CD8-positive, alpha-beta memory T cell (primary cell): ENCODE measurements around the gene SPTY2D1. TPM values are rescaled to one million over a fixed set of nuclear protein-coding genes. Genes with fewer than 3 reads are reported as not detected.

ENCODE experiments used
- CTCF ChIA-PET: fragments of 350-600 bp; sonication (Branson Sonifier 250); formaldehyde crosslinking; loops from one replicate; lab custom pipeline; 2021; ENCODE audit warnings: antibody characterized with exemption; lab: Charles Lee
- POLR2A ChIA-PET: fragments of 350-600 bp; sonication (Branson Sonifier 250); formaldehyde crosslinking; loops from one replicate; lab custom pipeline; 2021; ENCODE audit warnings: antibody characterized with exemption; lab: Charles Lee
- DNase-seq, 5 donors: peaks; one replicate each; pipeline versions ENCODE4 v3.0.0 to v3.0.0-alpha.2; 2020 to 2022; ENCODE audit warnings: mixed read lengths in 1 of 5
- H3K27ac ChIP-seq: one replicate; pipeline ENCODE4 v1.7.0; 2013; ENCODE audit warnings: low read depth, mild to moderate bottlenecking, low read length, moderate library complexity
- H3K27me3 ChIP-seq: 2 replicates; pipeline ENCODE4 v1.7.0; 2013; ENCODE audit warnings: low read length, mild to moderate bottlenecking; ENCODE audit not compliant: insufficient read depth, poor library complexity, severe bottlenecking
- H3K36me3 ChIP-seq: 2 replicates; pipeline ENCODE4 v1.7.0; 2013; ENCODE audit warnings: mild to moderate bottlenecking, low read length, moderate library complexity; ENCODE audit not compliant: insufficient read depth
- H3K4me1 ChIP-seq: 2 replicates; pipeline ENCODE4 v1.7.0; 2013; ENCODE audit warnings: mild to moderate bottlenecking, low read length, moderate library complexity; ENCODE audit not compliant: insufficient read depth
- H3K4me3 ChIP-seq: 2 replicates; pipeline ENCODE4 v1.7.0; 2013; ENCODE audit warnings: mild to moderate bottlenecking, low read length
- H3K9me3 ChIP-seq: 2 replicates; pipeline ENCODE4 v1.7.0; 2013; ENCODE audit warnings: mild to moderate bottlenecking, low read length
- H3K27ac Mint-ChIP-seq, 8 donors: one replicate each; pipeline ENCODE4 v1.8.0; 2020 to 2021; ENCODE audit warnings: mixed read lengths in 8 of 8, mild to moderate bottlenecking in 6 of 8, inconsistent platforms in 3 of 8, moderate library complexity in 3 of 8
- H3K27me3 Mint-ChIP-seq, 2 donors: one replicate each; pipeline ENCODE4 v1.8.0; 2020 to 2021; ENCODE audit warnings: mixed read lengths in 2 of 2, mild to moderate bottlenecking in 1 of 2, moderate library complexity in 1 of 2
- H3K36me3 Mint-ChIP-seq, 3 donors: one replicate each; pipeline ENCODE4 v1.8.0; 2020 to 2021; ENCODE audit warnings: mixed read lengths in 3 of 3, inconsistent platforms in 1 of 3, mild to moderate bottlenecking in 1 of 3
- H3K4me1 Mint-ChIP-seq, 3 donors: one replicate each; pipeline ENCODE4 v1.8.0; 2020 to 2021; ENCODE audit warnings: mixed read lengths in 3 of 3, inconsistent platforms in 1 of 3, mild to moderate bottlenecking in 1 of 3
- H3K4me3 Mint-ChIP-seq, 7 donors: one replicate each; pipeline ENCODE4 v1.8.0; 2020 to 2021; ENCODE audit warnings: mixed read lengths in 7 of 7, mild to moderate bottlenecking in 6 of 7, moderate library complexity in 4 of 7, inconsistent platforms in 2 of 7
- H3K9me3 Mint-ChIP-seq, 5 donors: one replicate each; pipeline ENCODE4 v1.8.0; 2020 to 2022; ENCODE audit warnings: mixed read lengths in 5 of 5, mild to moderate bottlenecking in 3 of 5, moderate library complexity in 2 of 5, inconsistent platforms in 1 of 5
- polyA plus RNA-seq: library from polyadenylated mRNA; unstranded; fragments of 300-500 nt; fragmentation: Illumina TruSeq; gene quantifications from one replicate; pipeline ENCODE4 v1.2.3, GENCODE V29; 2021
- total RNA-seq, 2 experiments: library from RNA; stranded (reverse); gene quantifications; one replicate each; pipeline ENCODE4 v1.2.3, GENCODE V29; 2021

The SPTY2D1 gene
- total and polyA plus RNA-seq, 3 experiments from 2014 or later: 10.6 to 27.3 (median 23.7) TPM

GRCh38 chr11:18575361-18575760, 58.8 kb downstream of the SPTY2D1 start:
- no peak overlapping the region for H3K4me3 ChIP-seq
- DNase-seq: no peak
- no peaks in the 10 kb centered on the region for H3K9me3 ChIP-seq
- Mint-ChIP-seq H3K36me3 (peaks cover 9 to 55% (median 12%) of the 10 kb centered on the region in 3 donors), H3K4me1 (peaks cover 13 to 27% (median 13%) of the 10 kb centered on the region in 3 donors), H3K9me3 (no peaks in the 10 kb centered on the region), H3K27ac (peak overlapping the region in 4 of 8 donors; percentile 46 to 83 (median 72)), H3K27me3 (peaks cover 0 to 2% of the 10 kb centered on the region in 2 donors), H3K4me3 (no peak overlapping the region)
- H3K27ac ChIP-seq: no peak overlapping the region
- no peaks in the 10 kb centered on the region for H3K4me1 ChIP-seq
- POLR2A ChIA-PET: no interaction called here
- no peaks in the 10 kb centered on the region for H3K36me3 ChIP-seq
- no peaks in the 10 kb centered on the region for H3K27me3 ChIP-seq
- CTCF ChIA-PET: no interaction called here

DNA sequence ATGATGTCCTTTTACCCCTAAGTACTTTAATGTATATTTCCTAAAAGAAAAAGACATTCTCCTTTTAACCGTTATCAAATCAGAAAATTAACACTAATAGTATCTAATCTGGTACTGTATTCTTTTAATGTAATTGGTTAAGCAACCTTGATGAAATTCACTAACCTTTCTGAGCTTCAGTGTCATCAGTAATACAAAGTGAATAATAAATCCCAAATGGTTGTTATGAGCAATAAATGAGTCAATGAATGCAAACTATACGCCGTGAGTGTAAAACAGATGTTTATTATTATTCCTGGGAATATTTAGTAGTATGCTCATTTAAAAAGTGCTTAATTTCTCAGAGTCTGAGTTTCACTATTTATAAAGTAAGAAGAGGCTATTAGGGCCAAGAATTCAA, 67.1 kb downstream of the SPTY2D1 start:
- no peak overlapping the region for H3K27ac Mint-ChIP-seq
- H3K4me1 ChIP-seq: no peaks in the 10 kb centered on the region
- H3K36me3 Mint-ChIP-seq: peaks cover 6 to 52% (median 11%) of the 10 kb centered on the region in 3 donors
- H3K27ac ChIP-seq: no peak overlapping the region
- H3K9me3 Mint-ChIP-seq: no peaks in the 10 kb centered on the region
- POLR2A ChIA-PET: no interaction called here
- no peak overlapping the region for H3K4me3 ChIP-seq
- no peaks in the 10 kb centered on the region for H3K36me3 ChIP-seq
- H3K4me3 Mint-ChIP-seq: no peak overlapping the region
- H3K27me3 ChIP-seq: no peaks in the 10 kb centered on the region
- CTCF ChIA-PET: no interaction called here
- H3K9me3 ChIP-seq: no peaks in the 10 kb centered on the region
- no peaks in the 10 kb centered on the region for H3K27me3 Mint-ChIP-seq
- peaks cover 0 to 2% (median 0%) of the 10 kb centered on the region in 3 donors for H3K4me1 Mint-ChIP-seq
- no peak for DNase-seq

GRCh38 chr11:18566406-18566805, 67.7 kb downstream of the SPTY2D1 start:
- ChIA-PET POLR2A (no interaction called here), CTCF (no interaction called here)
- H3K9me3 ChIP-seq: no peaks in the 10 kb centered on the region
- H3K36me3 ChIP-seq: no peaks in the 10 kb centered on the region
- no peak overlapping the region for H3K27ac ChIP-seq
- peaks cover 6 to 50% (median 7%) of the 10 kb centered on the region in 3 donors for H3K36me3 Mint-ChIP-seq
- H3K4me1 Mint-ChIP-seq: peaks cover 0 to 2% (median 0%) of the 10 kb centered on the region in 3 donors
- no peak overlapping the region for H3K27ac Mint-ChIP-seq
- no peaks in the 10 kb centered on the region for H3K27me3 Mint-ChIP-seq
- no peaks in the 10 kb centered on the region for H3K4me1 ChIP-seq
- no peaks in the 10 kb centered on the region for H3K27me3 ChIP-seq
- DNase-seq: no peak
- no peaks in the 10 kb centered on the region for H3K9me3 Mint-ChIP-seq
- no peak overlapping the region for H3K4me3 Mint-ChIP-seq
- H3K4me3 ChIP-seq: no peak overlapping the region

GRCh38 chr11:18564149-18564548, 70.0 kb downstream of the SPTY2D1 start:
- H3K36me3 ChIP-seq: no peaks in the 10 kb centered on the region
- DNase-seq: no peak
- H3K27ac ChIP-seq: no peak overlapping the region
- Mint-ChIP-seq H3K9me3 (no peaks in the 10 kb centered on the region), H3K27ac (peak overlapping the region in 2 of 8 donors; percentile 64 to 69), H3K36me3 (peaks cover 4 to 47% (median 5%) of the 10 kb centered on the region in 3 donors), H3K27me3 (no peaks in the 10 kb centered on the region), H3K4me1 (no peaks in the 10 kb centered on the region), H3K4me3 (no peak overlapping the region)
- no peaks in the 10 kb centered on the region for H3K4me1 ChIP-seq
- CTCF ChIA-PET: no interaction called here
- H3K4me3 ChIP-seq: no peak overlapping the region
- H3K27me3 ChIP-seq: no peaks in the 10 kb centered on the region
- H3K9me3 ChIP-seq: no peaks in the 10 kb centered on the region
- POLR2A ChIA-PET: interaction anchor here (0.6 kb wide), 1 partner anchor 11 kb away, joined by 4 read pairs; no protein-coding TSS in a partner anchor

DNA sequence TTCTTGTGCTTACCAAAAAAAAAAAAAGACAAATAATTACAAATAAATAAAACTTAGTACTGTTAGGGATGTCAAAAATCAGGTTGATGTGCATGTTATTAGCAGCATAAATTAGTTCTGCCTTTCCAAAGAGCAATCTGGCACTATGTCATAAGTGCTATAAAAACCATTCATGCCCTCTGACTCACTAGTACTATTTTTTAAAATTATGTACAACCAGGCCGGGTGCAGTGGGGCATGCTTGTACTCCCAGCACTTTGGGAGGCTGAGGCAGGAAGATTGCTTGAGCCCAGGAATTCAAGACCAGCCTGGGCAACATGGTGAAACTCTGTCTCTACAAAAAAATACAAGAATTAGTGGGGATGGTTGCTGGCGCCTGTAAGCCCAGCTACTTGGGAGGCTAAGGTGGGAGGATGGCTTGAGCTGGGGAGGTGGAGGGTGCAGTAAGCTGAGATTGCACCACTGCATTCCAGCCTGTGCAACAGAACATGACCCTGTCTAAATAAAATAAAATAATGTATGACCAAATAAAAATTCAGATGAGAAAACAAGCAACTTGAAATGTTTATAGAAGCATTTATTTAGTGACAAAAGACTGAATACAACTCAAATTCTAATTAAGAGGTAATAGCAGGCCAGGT, 70.9 kb downstream of the SPTY2D1 start:
- no peaks in the 10 kb centered on the region for H3K9me3 ChIP-seq
- CTCF ChIA-PET: no interaction called here
- H3K27ac Mint-ChIP-seq: peak overlapping the region in 2 of 8 donors; percentile 60 to 79
- no peaks in the 10 kb centered on the region for H3K36me3 ChIP-seq
- H3K9me3 Mint-ChIP-seq: no peaks in the 10 kb centered on the region
- H3K36me3 Mint-ChIP-seq: peaks cover 4 to 46% (median 6%) of the 10 kb centered on the region in 3 donors
- H3K4me3 Mint-ChIP-seq: no peak overlapping the region
- H3K27me3 ChIP-seq: no peaks in the 10 kb centered on the region
- no peaks in the 10 kb centered on the region for H3K4me1 Mint-ChIP-seq
- no peak overlapping the region for H3K27ac ChIP-seq
- DNase-seq: no peak
- POLR2A ChIA-PET: no interaction called here
- H3K4me1 ChIP-seq: no peaks in the 10 kb centered on the region
- H3K4me3 ChIP-seq: no peak overlapping the region
- no peaks in the 10 kb centered on the region for H3K27me3 Mint-ChIP-seq

Other genes with a start within 250 kb of the SPTY2D1 start
- gene LDHA, start 239.8 kb downstream of the SPTY2D1 start, total RNA-seq: 1,000 to 10,000 TPM; 1,546 to 1,631 TPM
- gene LDHA, start 239.8 kb downstream of the SPTY2D1 start, polyA plus RNA-seq: 389 TPM
- not detected for gene LDHC, start 222.0 kb downstream of the SPTY2D1 start, total RNA-seq
- gene LDHC, start 222.0 kb downstream of the SPTY2D1 start, polyA plus RNA-seq: not detected
- gene LDHAL6A, start 178.5 kb downstream of the SPTY2D1 start, total RNA-seq: not detected
- not detected for gene LDHAL6A, start 178.5 kb downstream of the SPTY2D1 start, polyA plus RNA-seq
- gene TSG101, start 107.4 kb downstream of the SPTY2D1 start, total RNA-seq: 10 to 100 TPM; 44.8 to 45.4 TPM
- 55.4 TPM for gene TSG101, start 107.4 kb downstream of the SPTY2D1 start, polyA plus RNA-seq
- gene UEVLD, start 45.6 kb downstream of the SPTY2D1 start, total RNA-seq: 10 to 100 TPM; 15.6 to 16.6 TPM
- 14.2 TPM for gene UEVLD, start 45.6 kb downstream of the SPTY2D1 start, polyA plus RNA-seq
- gene MISFA, start 34.6 kb downstream of the SPTY2D1 start, total RNA-seq: under 1 TPM in 1 of 2 experiments, not detected in 1; 0.96 TPM
- 0.47 TPM for gene MISFA, start 34.6 kb downstream of the SPTY2D1 start, polyA plus RNA-seq
- gene TMEM86A, start 64.4 kb upstream of the SPTY2D1 start, total RNA-seq: 1 to 10 TPM; 1.0 to 1.3 TPM
- 0.54 TPM for gene TMEM86A, start 64.4 kb upstream of the SPTY2D1 start, polyA plus RNA-seq
- gene IGSF22, start 91.8 kb upstream of the SPTY2D1 start, total RNA-seq: under 1 TPM; 0.20 to 0.33 TPM
- 6.1 TPM for gene IGSF22, start 91.8 kb upstream of the SPTY2D1 start, polyA plus RNA-seq
- not detected for gene PTPN5, start 157.5 kb upstream of the SPTY2D1 start, total RNA-seq
- gene PTPN5, start 157.5 kb upstream of the SPTY2D1 start, polyA plus RNA-seq: not detected